WERI-Rb-1 (cell line): ENCODE measurements around the gene CABLES2.

Experiments
- DNase-seq: peaks from one replicate; pipeline ENCODE4 v3.0.0-alpha.2; 2020
- H3K27ac ChIP-seq: fragments of 250-450 bp; sonication (Bioruptor Pico); 2 replicates; pipeline ENCODE4 v1.5.1; 2020; ENCODE audit warnings: mild to moderate bottlenecking, moderate library complexity
- H3K27me3 ChIP-seq: fragments of 250-450 bp; sonication (Bioruptor Pico); 2 replicates; pipeline ENCODE4 v1.5.1; 2021; ENCODE audit warnings: mild to moderate bottlenecking, low read depth, moderate library complexity; ENCODE audit not compliant: insufficient read depth, severe bottlenecking
- H3K36me3 ChIP-seq: fragments of 250-450 bp; sonication (Bioruptor Pico); 2 replicates; pipeline ENCODE4 v1.5.1; 2020; ENCODE audit warnings: mild to moderate bottlenecking, moderate library complexity
- H3K4me3 ChIP-seq: 2 replicates; pipeline ENCODE4 v1.5.1; 2011; ENCODE audit warnings: low read depth, mild to moderate bottlenecking, control low read depth, low read length
- H3K9me3 ChIP-seq: fragments of 250-450 bp; sonication (Bioruptor Pico); 2 replicates; pipeline ENCODE4 v1.5.1; 2021; ENCODE audit warnings: mild to moderate bottlenecking, moderate library complexity; ENCODE audit not compliant: severe bottlenecking
- CTCF ChIP-seq: IDR thresholded peaks from 2 replicates; pipeline ENCODE4 v1.5.1; 2011; ENCODE audit warnings: low read depth, mild to moderate bottlenecking, control low read depth, inconsistent platforms, low read length

CABLES2 gene

GRCh38 chr20:62355878-62356588 lies 51.1 kb downstream of the CABLES2 start:
- DNase-seq, result peak; percentile 95
- H3K27ac ChIP-seq, result peak overlapping the region; percentile 95
- H3K9me3 ChIP-seq, result no peaks in the 10 kb centered on the region
- no peaks in the 10 kb centered on the region for H3K27me3 ChIP-seq
- no peak for TF ChIP-seq CTCF
- peak overlapping the region; percentile 22 for H3K4me3 ChIP-seq
- H3K36me3 ChIP-seq, result peaks cover 46% of the 10 kb centered on the region

- Histone ChIP-seq H3K27me3 (no peaks in the 10 kb centered on the region), H3K4me3 (peak overlapping the region; percentile 22), H3K9me3 (no peaks in the 10 kb centered on the region), H3K27ac (peak overlapping the region; percentile 95), H3K36me3 (peaks cover 47% of the 10 kb centered on the region)
- DNase-seq, result peak; percentile 84
- no peak for TF ChIP-seq CTCF
These were observed 51.6 kb downstream of the CABLES2 start for GRCh38 chr20:62355516-62355877.

GRCh38 chr20:62354811-62355341 lies 52.2 kb downstream of the CABLES2 start:
- H3K27ac ChIP-seq, result peak overlapping the region; percentile 95
- H3K9me3 ChIP-seq, result no peaks in the 10 kb centered on the region
- no peak for TF ChIP-seq CTCF
- H3K4me3 ChIP-seq, result peak overlapping the region; percentile 22
- no peaks in the 10 kb centered on the region for H3K27me3 ChIP-seq
- peak; percentile 7 for DNase-seq
- H3K36me3 ChIP-seq, result peaks cover 53% of the 10 kb centered on the region

- Histone ChIP-seq H3K4me3 (no peak overlapping the region), H3K36me3 (peaks cover 53% of the 10 kb centered on the region), H3K27ac (peak overlapping the region; percentile 95), H3K27me3 (no peaks in the 10 kb centered on the region), H3K9me3 (no peaks in the 10 kb centered on the region)
- TF ChIP-seq CTCF, result no peak
- DNase-seq, result no peak
These were observed 52.9 kb downstream of the CABLES2 start for GRCh38 chr20:62354031-62354808.

- DNase-seq, result no peak
- peak overlapping the region; percentile 95 for H3K27ac ChIP-seq
- peaks cover 3% of the 10 kb centered on the region for H3K9me3 ChIP-seq
- peaks cover 54% of the 10 kb centered on the region for H3K36me3 ChIP-seq
- H3K4me3 ChIP-seq, result no peak overlapping the region
- H3K27me3 ChIP-seq, result no peaks in the 10 kb centered on the region
- TF ChIP-seq CTCF, result no peak
These were observed 53.6 kb downstream of the CABLES2 start for GRCh38 chr20:62353289-62354030.
